DOHH2 (cell line): ENCODE results near the gene RASGEF1C.

Source experiments
- H3F3A ChIP-seq: fragments of 200-600 bp; sonication (generic), shearing (Covaris generic); 2 replicates; pipeline ENCODE4 v1.6.0; 2016; ENCODE audit warnings: antibody characterized with exemption, mild to moderate bottlenecking; ENCODE audit not compliant: control insufficient read depth, insufficient read depth
- H3K27ac ChIP-seq: fragments of 200-600 bp; sonication (generic); 2 replicates; pipeline ENCODE4 v1.5.1; 2014; ENCODE audit warnings: low read depth, mild to moderate bottlenecking, low read length, moderate library complexity
- H3K27me3 ChIP-seq: fragments of 200-600 bp; sonication (generic); 2 replicates; pipeline ENCODE4 v1.6.1; 2014; ENCODE audit warnings: mild to moderate bottlenecking, low read length, mixed read lengths; ENCODE audit not compliant: control insufficient read depth
- H3K36me3 ChIP-seq: fragments of 200-600 bp; sonication (generic); 2 replicates; pipeline ENCODE4 v1.6.1; 2014; ENCODE audit warnings: mild to moderate bottlenecking, low read length, moderate library complexity, mixed read lengths; ENCODE audit not compliant: control insufficient read depth
- H3K4me1 ChIP-seq: fragments of 200-600 bp; sonication (generic); 2 replicates; pipeline ENCODE4 v1.6.1; 2014; ENCODE audit warnings: mild to moderate bottlenecking, low read length, mixed read lengths; ENCODE audit not compliant: control insufficient read depth
- H3K4me2 ChIP-seq: fragments of 200-600 bp; sonication (generic); 2 replicates; pipeline ENCODE4 v1.6.0; 2014; ENCODE audit warnings: mild to moderate bottlenecking, low read length, moderate library complexity
- H3K4me3 ChIP-seq: fragments of 200-600 bp; sonication (generic); 2 replicates; pipeline ENCODE4 v1.5.1; 2014; ENCODE audit warnings: mild to moderate bottlenecking, low read length, mixed read lengths
- H3K79me2 ChIP-seq: fragments of 200-600 bp; sonication (generic); 2 replicates; pipeline ENCODE4 v1.6.1; 2014; ENCODE audit warnings: mild to moderate bottlenecking, low read length, mixed read lengths; ENCODE audit not compliant: control insufficient read depth
- H3K9me2 ChIP-seq: fragments of 200-600 bp; sonication (generic); replicated peaks from 2 replicates; pipeline ENCODE4 v1.6.1; 2014; ENCODE audit warnings: mild to moderate bottlenecking, low read length, mixed read lengths; ENCODE audit not compliant: control insufficient read depth
- H3K9me3 ChIP-seq: fragments of 200-600 bp; sonication (generic); 2 replicates; pipeline ENCODE4 v1.6.1; 2014; ENCODE audit warnings: antibody characterized with exemption, low read length, mixed read lengths; ENCODE audit not compliant: control insufficient read depth, insufficient read depth
- H4K20me1 ChIP-seq: fragments of 200-600 bp; sonication (generic); 2 replicates; pipeline ENCODE4 v1.6.0; 2014; ENCODE audit warnings: low read depth, mild to moderate bottlenecking, antibody characterized with exemption, low read length, moderate library complexity; ENCODE audit not compliant: control insufficient read depth, insufficient read depth
- EZH2phosphoT487 ChIP-seq: fragments of 200-600 bp; sonication (generic); IDR thresholded peaks from 2 replicates; pipeline ENCODE4 v1.6.1; 2017; ENCODE audit warnings: borderline replicate concordance, mild to moderate bottlenecking, antibody characterized with exemption, low read length, moderate library complexity, mixed read lengths
- TF ChIP-seq, protein P1 (sequence below): fragments of 200-600 bp; sonication (generic); IDR thresholded peaks from one replicate; pipeline ENCODE4 v1.5.1; 2014; ENCODE audit warnings: antibody characterized with exemption, mild to moderate bottlenecking, low read depth, low read length; ENCODE audit not compliant: poor library complexity, severe bottlenecking

RASGEF1C gene

DNA sequence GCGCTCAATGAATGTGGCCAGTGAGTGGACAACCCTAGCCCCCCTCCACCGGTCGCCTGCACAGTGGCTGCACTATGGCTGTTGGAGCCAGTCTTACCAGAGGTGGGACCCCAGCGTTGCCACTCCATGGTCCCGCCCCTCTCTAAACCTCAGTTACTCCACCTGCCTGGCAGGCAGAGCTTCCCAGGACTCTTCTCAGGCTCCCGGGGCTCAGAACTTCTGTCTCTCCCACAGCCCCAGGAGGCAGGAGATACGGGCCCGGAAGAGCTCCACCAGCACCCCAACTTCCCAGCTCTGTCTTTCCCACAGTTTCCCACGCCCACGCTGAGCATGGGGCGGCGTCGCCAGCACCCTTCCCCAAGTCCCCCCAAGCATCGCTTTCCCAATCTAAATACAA lies 975 bp downstream of the RASGEF1C start:
- Histone ChIP-seq H3K4me2 (no peak overlapping the region), H3K27ac (no peak overlapping the region), H3K36me3 (no peaks in the 10 kb centered on the region), H3K4me1 (no peaks in the 10 kb centered on the region), H4K20me1 (no peaks in the 10 kb centered on the region), H3K9me2 (no peaks in the 10 kb centered on the region), H3F3A (no peaks in the 10 kb centered on the region), H3K4me3 (no peak overlapping the region), H3K9me3 (no peaks in the 10 kb centered on the region), H3K79me2 (no peaks in the 10 kb centered on the region), H3K27me3 (no peaks in the 10 kb centered on the region)
- TF ChIP-seq, protein P1, sequence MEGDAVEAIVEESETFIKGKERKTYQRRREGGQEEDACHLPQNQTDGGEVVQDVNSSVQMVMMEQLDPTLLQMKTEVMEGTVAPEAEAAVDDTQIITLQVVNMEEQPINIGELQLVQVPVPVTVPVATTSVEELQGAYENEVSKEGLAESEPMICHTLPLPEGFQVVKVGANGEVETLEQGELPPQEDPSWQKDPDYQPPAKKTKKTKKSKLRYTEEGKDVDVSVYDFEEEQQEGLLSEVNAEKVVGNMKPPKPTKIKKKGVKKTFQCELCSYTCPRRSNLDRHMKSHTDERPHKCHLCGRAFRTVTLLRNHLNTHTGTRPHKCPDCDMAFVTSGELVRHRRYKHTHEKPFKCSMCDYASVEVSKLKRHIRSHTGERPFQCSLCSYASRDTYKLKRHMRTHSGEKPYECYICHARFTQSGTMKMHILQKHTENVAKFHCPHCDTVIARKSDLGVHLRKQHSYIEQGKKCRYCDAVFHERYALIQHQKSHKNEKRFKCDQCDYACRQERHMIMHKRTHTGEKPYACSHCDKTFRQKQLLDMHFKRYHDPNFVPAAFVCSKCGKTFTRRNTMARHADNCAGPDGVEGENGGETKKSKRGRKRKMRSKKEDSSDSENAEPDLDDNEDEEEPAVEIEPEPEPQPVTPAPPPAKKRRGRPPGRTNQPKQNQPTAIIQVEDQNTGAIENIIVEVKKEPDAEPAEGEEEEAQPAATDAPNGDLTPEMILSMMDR = no peak
- no peak for TF ChIP-seq EZH2phosphoT487

DNA sequence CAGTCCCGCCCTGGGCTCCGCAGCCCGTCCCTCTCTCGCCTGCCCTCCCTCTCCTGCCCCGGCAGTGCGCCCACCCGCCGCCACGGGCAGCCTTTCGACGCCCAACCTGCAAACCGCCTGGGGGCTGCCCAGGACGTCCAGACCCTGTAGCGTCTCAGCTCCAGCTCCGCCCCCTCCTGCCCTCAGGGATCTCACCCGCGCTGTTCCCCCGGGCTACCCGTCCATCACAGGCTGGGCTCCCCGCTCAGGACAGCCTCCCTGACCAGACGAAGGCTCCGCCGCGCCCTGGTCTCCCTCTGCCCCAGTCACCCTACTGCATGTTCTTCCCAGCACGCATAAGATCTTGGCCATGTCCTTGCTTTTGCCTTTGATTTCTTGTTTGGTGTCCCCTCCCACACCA lies 1.4 kb downstream of the RASGEF1C start:
- Histone ChIP-seq H3K36me3 (no peaks in the 10 kb centered on the region), H4K20me1 (no peaks in the 10 kb centered on the region), H3K9me3 (no peaks in the 10 kb centered on the region), H3K4me2 (no peak overlapping the region), H3F3A (no peaks in the 10 kb centered on the region), H3K4me1 (no peaks in the 10 kb centered on the region), H3K27me3 (no peaks in the 10 kb centered on the region), H3K4me3 (no peak overlapping the region), H3K27ac (no peak overlapping the region), H3K79me2 (no peaks in the 10 kb centered on the region), H3K9me2 (no peaks in the 10 kb centered on the region)
- no peak for TF ChIP-seq EZH2phosphoT487
- TF ChIP-seq, protein P1 = no peak

DNA sequence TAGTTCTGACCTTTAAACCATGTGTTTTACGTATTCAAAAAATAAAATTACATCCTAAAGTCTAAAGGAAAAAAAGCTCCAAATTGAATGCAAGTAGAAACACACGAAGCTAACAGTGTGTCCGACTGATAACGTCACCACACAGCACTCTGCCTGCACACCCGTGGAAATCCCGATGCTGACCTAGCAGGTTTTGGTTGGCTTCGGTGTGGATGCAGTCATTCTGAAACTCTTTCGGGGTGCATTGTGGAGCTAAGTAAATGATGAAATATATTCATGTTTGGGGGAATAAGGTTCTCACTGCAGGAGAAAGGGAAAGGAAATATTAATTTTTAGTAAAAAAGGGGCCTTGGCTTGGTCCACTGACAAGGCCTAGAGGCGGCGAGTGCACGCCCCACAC lies 2.0 kb downstream of the RASGEF1C start:
- H3K4me1 ChIP-seq = no peaks in the 10 kb centered on the region
- no peaks in the 10 kb centered on the region for H4K20me1 ChIP-seq
- TF ChIP-seq EZH2phosphoT487 = no peak
- TF ChIP-seq, protein P1 = no peak
- no peak overlapping the region for H3K4me2 ChIP-seq
- H3K9me3 ChIP-seq = no peaks in the 10 kb centered on the region
- no peak overlapping the region for H3K4me3 ChIP-seq
- no peak overlapping the region for H3K27ac ChIP-seq
- no peaks in the 10 kb centered on the region for H3F3A ChIP-seq
- no peaks in the 10 kb centered on the region for H3K79me2 ChIP-seq
- no peaks in the 10 kb centered on the region for H3K9me2 ChIP-seq
- no peaks in the 10 kb centered on the region for H3K27me3 ChIP-seq
- no peaks in the 10 kb centered on the region for H3K36me3 ChIP-seq

DNA sequence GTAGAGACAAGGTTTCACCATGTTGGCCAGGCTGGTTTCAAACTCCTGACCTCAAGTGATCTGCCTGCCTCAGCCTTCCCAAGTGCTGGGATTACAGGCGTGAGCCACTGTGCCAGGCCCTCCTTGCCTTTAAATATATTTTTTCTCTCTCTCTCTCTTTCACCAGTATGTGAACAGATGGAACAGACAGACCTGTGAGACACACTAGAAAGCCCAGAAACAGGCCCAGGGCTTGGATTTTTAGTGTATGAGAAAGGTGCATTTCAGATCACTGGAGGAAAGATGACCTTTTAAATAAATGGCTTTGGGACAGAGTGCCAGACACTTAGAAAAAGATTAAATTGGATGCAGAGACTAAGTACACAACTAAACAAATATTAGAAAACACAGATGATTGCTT lies 3.1 kb downstream of the RASGEF1C start:
- Histone ChIP-seq H3K79me2 (no peaks in the 10 kb centered on the region), H3K36me3 (no peaks in the 10 kb centered on the region), H3K4me2 (no peak overlapping the region), H3K9me2 (no peaks in the 10 kb centered on the region), H3K4me1 (no peaks in the 10 kb centered on the region), H3K27ac (no peak overlapping the region), H3K27me3 (no peaks in the 10 kb centered on the region), H3K4me3 (no peak overlapping the region), H4K20me1 (no peaks in the 10 kb centered on the region), H3K9me3 (no peaks in the 10 kb centered on the region), H3F3A (no peaks in the 10 kb centered on the region)
- no peak for TF ChIP-seq EZH2phosphoT487
- TF ChIP-seq, protein P1 = no peak
